HepG2 (cell line): ENCODE measurements around the gene DFFA. TPM values are rescaled to one million over a fixed set of nuclear protein-coding genes. Genes with fewer than 3 reads are reported as not detected.
"Not testable (repeated sequence)": the region's sequence is repeated elsewhere in the genome, so short reads cannot be mapped to it uniquely, and the experiment has no call there.

Experiments used
- ATAC-seq: fragments of 200-7000 bp; cut with Tn5 transposase; 3 replicates; pipeline ENCODE4 v1.9.1; 2020; ENCODE audit warnings: mild to moderate bottlenecking, moderate library complexity
- BruUV-seq: library from RNA; stranded (reverse); fragments of 400-500 nt; replicated peaks from 2 replicates; lab custom pipeline; 2021; lab: Mats Ljungman, UMichigan
- CTCF ChIA-PET: fragments of 300-600 bp; formaldehyde crosslinking; extraction: SDS; loops from one replicate; lab custom pipeline; 2021; ENCODE audit warnings: low total read pairs, inconsistent platforms, low intra/inter-chr PET ratio; lab: Yijun Ruan, JAX
- POLR2A ChIA-PET: fragments of 350-600 bp; sonication (Branson Sonifier 250); formaldehyde crosslinking; loops from one replicate; lab custom pipeline; 2020; ENCODE audit warnings: antibody characterized with exemption, inconsistent platforms; lab: Yijun Ruan, JAX
- DNase-seq: peaks from one replicate; pipeline ENCODE4 v3.0.0-alpha.2; 2015; ENCODE audit warnings: low spot score
- FAIRE-seq: peaks from 3 replicates; lab custom pipeline; 2011; peaks lifted over from hg19 to GRCh38; lab: Jason Lieb, UNC
- H2AFZ ChIP-seq: one replicate; pipeline ENCODE4 v1.6.1; 2011; ENCODE audit warnings: low read length, inconsistent platforms
- H3K27ac ChIP-seq: fragments of 300-600 bp; 3 replicates; pipeline ENCODE4 v1.8.0; 2011; ENCODE audit warnings: mixed run types, mild to moderate bottlenecking, mixed read lengths, low read length, inconsistent platforms; ENCODE audit not compliant: insufficient read depth; ENCODE audit errors: extremely low read length
- H3K27me3 ChIP-seq, 2 experiments: fragments of 200-600 bp in 1 of 2; 2 replicates in 1 of 2; 3 replicates in 1 of 2; pipeline versions ENCODE4 v1.6.0 to v1.8.0; 2011; ENCODE audit warnings: low read length in 2 of 2, mild to moderate bottlenecking in 2 of 2, moderate library complexity in 2 of 2, inconsistent platforms in 1 of 2; ENCODE audit not compliant: insufficient read depth in 2 of 2, control insufficient read depth in 1 of 2
- H3K36me3 ChIP-seq, 2 experiments: fragments of 200-600 bp in 1 of 2; replicated peaks in 1 of 2; 2 replicates in 1 of 2; 3 replicates in 1 of 2; pipeline versions ENCODE4 v1.5.1 to v1.8.0; 2011; ENCODE audit warnings: low read length in 2 of 2, inconsistent platforms in 1 of 2; ENCODE audit not compliant: insufficient read depth in 2 of 2, control insufficient read depth in 1 of 2
- H3K4me1 ChIP-seq: 2 replicates; pipeline ENCODE4 v1.5.1; 2012; ENCODE audit warnings: low read length, inconsistent platforms; ENCODE audit not compliant: insufficient read depth
- H3K4me2 ChIP-seq: 2 replicates; pipeline ENCODE4 v1.6.0; 2011; ENCODE audit warnings: low read depth, low read length, inconsistent platforms
- H3K4me3 ChIP-seq, 3 experiments: fragments of 200-600 bp in 1 of 3; sonication (generic), shearing (Covaris generic) in 1 of 3; replicated peaks in 1 of 3; 2 replicates each; pipeline ENCODE4 v1.5.1; 2011 to 2016; ENCODE audit warnings: low read length in 3 of 3, inconsistent platforms in 2 of 3, low read depth in 2 of 3, mild to moderate bottlenecking in 2 of 3, control low read depth in 1 of 3, mixed read lengths in 1 of 3; ENCODE audit not compliant: insufficient read depth in 1 of 3
- H3K79me2 ChIP-seq: one replicate; pipeline ENCODE4 v1.6.1; 2011; ENCODE audit warnings: low read length, inconsistent platforms; ENCODE audit not compliant: insufficient read depth
- H3K9ac ChIP-seq: 2 replicates; pipeline ENCODE4 v1.6.0; 2011; ENCODE audit warnings: mild to moderate bottlenecking, low read depth, low read length, inconsistent platforms; ENCODE audit not compliant: insufficient read depth
- H3K9me3 ChIP-seq: 2 replicates; pipeline ENCODE4 v1.5.1; 2012; ENCODE audit warnings: mild to moderate bottlenecking, low read length
- H4K20me1 ChIP-seq: 2 replicates; pipeline ENCODE4 v1.6.0; 2011; ENCODE audit warnings: inconsistent platforms, mild to moderate bottlenecking, low read length, moderate library complexity; ENCODE audit not compliant: insufficient read depth
- NFKB2 ChIP-seq: sonication (generic); formaldehyde crosslinking; IDR thresholded peaks from 2 replicates; pipeline ENCODE4 v1.4.0; 2020; ENCODE audit warnings: missing genetic modification reagents, borderline replicate concordance
- SNAPC4 ChIP-seq: sonication (generic); formaldehyde crosslinking; IDR thresholded peaks from 2 replicates; pipeline ENCODE4 v1.4.0; 2020; ENCODE audit warnings: mild to moderate bottlenecking, missing genetic modification reagents
- ZMYM4 ChIP-seq: sonication (generic); formaldehyde crosslinking; IDR thresholded peaks from 2 replicates; pipeline ENCODE4 v1.8.1; 2023; ENCODE audit warnings: mild to moderate bottlenecking, missing genetic modification reagents
- ZNF670 ChIP-seq: sonication (generic); formaldehyde crosslinking; IDR thresholded peaks from 2 replicates; pipeline ENCODE4 v1.8.0; 2022; ENCODE audit warnings: mild to moderate bottlenecking, missing genetic modification reagents, borderline replicate concordance
- ZNF737 ChIP-seq: sonication (generic); formaldehyde crosslinking; IDR thresholded peaks from 2 replicates; pipeline ENCODE4 v1.5.0; 2020; ENCODE audit warnings: missing genetic modification reagents, mild to moderate bottlenecking, borderline replicate concordance
- ZNF816 ChIP-seq: sonication (generic); formaldehyde crosslinking; IDR thresholded peaks from 2 replicates; pipeline ENCODE4 v1.8.0; 2022; ENCODE audit warnings: missing genetic modification reagents, mild to moderate bottlenecking, borderline replicate concordance
- WGBS: methylation state at CpG from one replicate; pipeline ENCODE4 v1.1.6; 2017; ENCODE audit warnings: low lambda C conversion rate; 5-methylcytosine and 5-hydroxymethylcytosine counted together
- in situ Hi-C: cut with HindIII; loops from 2 replicates; pipeline ENCODE4 v1.10.0; 2017; ENCODE audit warnings: low pct_unique_long_range_greater_than_20kb; ENCODE audit not compliant: extremely low pct_ligation_motif_present
- intact Hi-C: fragments of 100-400 bp; cut with micrococcal nuclease; formaldehyde crosslinking; loops from one replicate; pipeline ENCODE4 v1.10.0; 2022; ENCODE audit not compliant: unreplicated experiment
- polyA plus RNA-seq, 8 experiments: library from polyadenylated mRNA; depleted of rRNA in 3 of 8; stranded (reverse) in 7 of 8; unstranded in 1 of 8; fragments of >200 nt; fragmentation: Illumina TruSeq in 4 of 8; extraction: Trizol in 4 of 8; gene quantifications; 2 replicates each; pipeline versions ENCODE4 v1.2.1 to v1.2.3, GENCODE V29; 2011 to 2016; ENCODE audit warnings: low read depth in 4 of 8, missing spikeins in 1 of 8, mixed read lengths in 1 of 8; ENCODE audit not compliant: insufficient read depth in 1 of 8
- total RNA-seq, 5 experiments: library from RNA; depleted of rRNA; stranded (reverse); fragments of >200 nt; fragmentation: Illumina TruSeq; extraction: Trizol; gene quantifications; 2 replicates each; pipeline ENCODE4 v1.2.3, GENCODE V29; 2016; ENCODE audit warnings: low read depth in 1 of 5

The DFFA gene
- total and polyA plus RNA-seq, 2 of the 13 experiments (the other 11 are each of a cell fraction or from before 2014, with no cell fraction given) = 16.5 to 33.9 TPM

- H3K4me2 ChIP-seq = peak overlapping the region; percentile 70
- H3K9ac ChIP-seq = peak overlapping the region; percentile 78
- not testable (repeated sequence) for H3K27me3 ChIP-seq, BruUV-seq, H3K9me3 ChIP-seq, ATAC-seq, DNase-seq
- in situ Hi-C loops = loop anchor here (10.0 kb wide), 1 partner anchor 89 kb away; no protein-coding TSS in a partner anchor
- H3K79me2 ChIP-seq = peaks cover 41% of the 10 kb centered on the region
- H3K27ac ChIP-seq = peak overlapping the region; percentile 71
- TF ChIP-seq ZNF670 (CRISPR knock-in tag) (0 out of 2 replicates have a peak, but pooled peaks have one; percentile 29), SNAPC4 (CRISPR knock-in tag) (peak; percentile 19; the same call in 1 of the 2 replicates), ZNF816 (CRISPR knock-in tag) (peak; percentile 5; the same call in 1 of the 2 replicates), NFKB2 (peak; percentile 11; the same call in 1 of the 2 replicates), ZNF737 (CRISPR knock-in tag) (0 out of 2 replicates have a peak, but pooled peaks have one; percentile 23), ZMYM4 (CRISPR knock-in tag) (0 out of 2 replicates have a peak, but pooled peaks have one; percentile 2)
- TF ChIP-seq, all 625 proteins: peak for 6; not testable (repeated sequence) for 619
- CTCF ChIA-PET, FAIRE-seq, H4K20me1 ChIP-seq, POLR2A ChIA-PET, H2AFZ ChIP-seq, H3K36me3 ChIP-seq: not testable (repeated sequence)
- peak overlapping the region; percentile 88 to 93 (median 88); a peak in 5 of 6 replicates for H3K4me3 ChIP-seq
- intact Hi-C loops = loop anchor here (5.0 kb wide), 1 partner anchor 42 kb away; the partner anchor contains the start of gene CENPS
- WGBS = 82% methylated on average over 10 of the region's 10 CpGs
- H3K4me1 ChIP-seq = peaks cover 45% of the 10 kb centered on the region
These were observed 1.9 kb upstream of the DFFA start for GRCh38 chr1:10474309-10474612.
